DND-41 (cell line): Measurements from ENCODE around the gene MCUR1.

Source experiments
- CTCF ChIP-seq: IDR thresholded peaks from 2 replicates; pipeline ENCODE4 v1.5.1; 2012; ENCODE audit warnings: borderline replicate concordance, low read length, moderate library complexity, mild to moderate bottlenecking; ENCODE audit not compliant: poor library complexity, severe bottlenecking; ENCODE audit errors: extremely low read depth
- EZH2 ChIP-seq: IDR thresholded peaks from 3 replicates; pipeline ENCODE4 v1.6.1; 2012; ENCODE audit warnings: borderline replicate concordance, low read depth, mild to moderate bottlenecking, moderate library complexity, low read length, inconsistent platforms; ENCODE audit not compliant: severe bottlenecking

GRCh38 chr6:13846841-13847240, 32.5 kb upstream of the MCUR1 start:
- TF ChIP-seq CTCF (peak; percentile 45), EZH2 (no peak)
